Loucy (cell line): ENCODE measurements around the gene LRWD1.
"Not testable (repeated sequence)": the region's sequence is repeated elsewhere in the genome, so short reads cannot be mapped to it uniquely, and the experiment has no call there.

Experiments used
- H2AFZ ChIP-seq: fragments of 200-600 bp; sonication (generic); 2 replicates; pipeline ENCODE4 v1.6.0; 2016; ENCODE audit warnings: antibody characterized with exemption, mild to moderate bottlenecking, low read length, moderate library complexity
- H3F3A ChIP-seq: fragments of 200-600 bp; 2 replicates; pipeline ENCODE4 v1.6.0; 2016; ENCODE audit warnings: antibody characterized with exemption, low read depth, mild to moderate bottlenecking
- H3K27me3 ChIP-seq: fragments of 200-600 bp; sonication (generic); 2 replicates; pipeline ENCODE4 v1.6.1; 2014; ENCODE audit warnings: low read length, mild to moderate bottlenecking; ENCODE audit not compliant: insufficient read depth, poor library complexity, severe bottlenecking
- H3K36me3 ChIP-seq: fragments of 200-600 bp; sonication (generic); 2 replicates; pipeline ENCODE4 v1.6.1; 2016; ENCODE audit warnings: low read length; ENCODE audit not compliant: insufficient read depth
- H3K4me1 ChIP-seq: fragments of 200-600 bp; sonication (generic); 2 replicates; pipeline ENCODE4 v1.5.1; 2014; ENCODE audit warnings: low read length, mild to moderate bottlenecking; ENCODE audit not compliant: insufficient read depth, poor library complexity, severe bottlenecking
- H3K4me2 ChIP-seq: fragments of 200-600 bp; sonication (generic); 2 replicates; pipeline ENCODE4 v1.6.0; 2014; ENCODE audit warnings: antibody characterized with exemption, low read length, low read depth, mild to moderate bottlenecking; ENCODE audit not compliant: poor library complexity, severe bottlenecking
- H3K4me3 ChIP-seq: fragments of 200-600 bp; sonication (generic); 2 replicates; pipeline ENCODE4 v1.5.1; 2014; ENCODE audit warnings: low read length, mild to moderate bottlenecking, mixed read lengths; ENCODE audit not compliant: poor library complexity, severe bottlenecking
- H3K79me2 ChIP-seq: fragments of 200-600 bp; sonication (generic); 2 replicates; pipeline ENCODE4 v1.6.1; 2014; ENCODE audit warnings: low read length; ENCODE audit not compliant: insufficient read depth
- H3K9ac ChIP-seq: fragments of 200-600 bp; sonication (generic); 2 replicates; pipeline ENCODE4 v1.6.0; 2014; ENCODE audit warnings: mild to moderate bottlenecking, low read depth, low read length, moderate library complexity; ENCODE audit not compliant: poor library complexity, severe bottlenecking
- H3K9me2 ChIP-seq: fragments of 200-600 bp; sonication (generic); replicated peaks from 2 replicates; pipeline ENCODE4 v1.6.1; 2016; ENCODE audit warnings: low read depth, low read length, mixed read lengths
- H3K9me3 ChIP-seq: fragments of 200-600 bp; sonication (generic); 2 replicates; pipeline ENCODE4 v1.6.1; 2014; ENCODE audit warnings: mild to moderate bottlenecking, antibody characterized with exemption, low read length, low read depth; ENCODE audit not compliant: insufficient read depth
- H4K20me1 ChIP-seq: fragments of 200-600 bp; sonication (generic); 2 replicates; pipeline ENCODE4 v1.6.0; 2014; ENCODE audit warnings: antibody characterized with exemption, low read length, mild to moderate bottlenecking; ENCODE audit not compliant: insufficient read depth, poor library complexity, severe bottlenecking
- CTCF ChIP-seq: fragments of 200-600 bp; sonication (generic); conservative IDR thresholded peaks from 2 replicates; pipeline ENCODE4 v1.5.1; 2014; ENCODE audit warnings: mild to moderate bottlenecking, antibody characterized with exemption, low read length
- EZH2phosphoT487 ChIP-seq: fragments of 200-600 bp; IDR thresholded peaks from 2 replicates; pipeline ENCODE4 v1.6.1; 2018; ENCODE audit warnings: antibody characterized with exemption, mild to moderate bottlenecking, moderate library complexity, borderline replicate concordance

Gene LRWD1

GRCh38 chr7:102471791-102472125, 7.0 kb downstream of the LRWD1 start:
- H3K9ac ChIP-seq: no peak overlapping the region
- no peaks in the 10 kb centered on the region for H4K20me1 ChIP-seq
- H3K4me2 ChIP-seq: no peak overlapping the region
- peaks cover 10% of the 10 kb centered on the region; the same call in 1 of the 2 replicates for H3K36me3 ChIP-seq
- H3K4me3 ChIP-seq: no peak overlapping the region
- no peaks in the 10 kb centered on the region for H3K4me1 ChIP-seq
- no peak for TF ChIP-seq CTCF
- no peaks in the 10 kb centered on the region for H3K27me3 ChIP-seq
- no peaks in the 10 kb centered on the region for H3K79me2 ChIP-seq
- no peaks in the 10 kb centered on the region for H3K9me2 ChIP-seq
- H2AFZ ChIP-seq: no peak overlapping the region
- H3F3A ChIP-seq: no peaks in the 10 kb centered on the region
- no peaks in the 10 kb centered on the region for H3K9me3 ChIP-seq

- Histone ChIP-seq H3K9me2 (no peaks in the 10 kb centered on the region), H3K4me2 (no peak overlapping the region), H3K27me3 (no peaks in the 10 kb centered on the region), H3F3A (no peaks in the 10 kb centered on the region), H3K36me3 (peaks cover 10% of the 10 kb centered on the region; the same call in 1 of the 2 replicates), H3K4me3 (no peak overlapping the region), H3K9me3 (no peaks in the 10 kb centered on the region), H3K9ac (no peak overlapping the region), H3K4me1 (no peaks in the 10 kb centered on the region), H3K79me2 (no peaks in the 10 kb centered on the region), H2AFZ (no peak overlapping the region), H4K20me1 (no peaks in the 10 kb centered on the region)
- TF ChIP-seq EZH2phosphoT487 (no peak), CTCF (no peak)
Observed at GRCh38 chr7:102472126-102473041, 7.6 kb downstream of the LRWD1 start.

- no peaks in the 10 kb centered on the region for H4K20me1 ChIP-seq
- H3K4me2 ChIP-seq: no peak overlapping the region
- H3K4me1 ChIP-seq: no peaks in the 10 kb centered on the region
- no peak for TF ChIP-seq CTCF
- TF ChIP-seq EZH2phosphoT487: no peak
- H3K9me3 ChIP-seq: no peaks in the 10 kb centered on the region
- no peak overlapping the region for H2AFZ ChIP-seq
- H3K4me3 ChIP-seq: no peak overlapping the region
- H3K36me3 ChIP-seq: peaks cover 10% of the 10 kb centered on the region; the same call in 1 of the 2 replicates
- H3F3A ChIP-seq: no peaks in the 10 kb centered on the region
- no peaks in the 10 kb centered on the region for H3K27me3 ChIP-seq
- H3K9ac ChIP-seq: no peak overlapping the region
- no peaks in the 10 kb centered on the region for H3K79me2 ChIP-seq
- no peaks in the 10 kb centered on the region for H3K9me2 ChIP-seq
Observed at GRCh38 chr7:102473271-102473991, 8.6 kb downstream of the LRWD1 start.

- H3F3A ChIP-seq, H3K9ac ChIP-seq, H3K4me2 ChIP-seq, H3K36me3 ChIP-seq, H3K79me2 ChIP-seq, H3K4me1 ChIP-seq, H3K9me2 ChIP-seq, H3K27me3 ChIP-seq, H4K20me1 ChIP-seq, H3K4me3 ChIP-seq, H3K9me3 ChIP-seq, H2AFZ ChIP-seq: not testable (repeated sequence)
Observed at GRCh38 chr7:102474116-102474515, 9.3 kb downstream of the LRWD1 start.

- not testable (repeated sequence) for H3K4me1 ChIP-seq, H3F3A ChIP-seq, H2AFZ ChIP-seq, H3K9me2 ChIP-seq, H3K36me3 ChIP-seq, H4K20me1 ChIP-seq, H3K79me2 ChIP-seq, H3K27me3 ChIP-seq, H3K9me3 ChIP-seq, H3K9ac ChIP-seq, H3K4me3 ChIP-seq, H3K4me2 ChIP-seq
Observed at GRCh38 chr7:102474736-102475435, 10.1 kb downstream of the LRWD1 start.
